SIG-M5 (cell line): Measurements from ENCODE around the gene RAB4B.
"Not testable (repeated sequence)": the region's sequence is repeated elsewhere in the genome, so short reads cannot be mapped to it uniquely, and the experiment has no call there.

ENCODE experiments used
- DNase-seq: peaks from one replicate; lab custom pipeline; 2025; lab: John Stamatoyannopoulos, UW

RAB4B gene

GRCh38 chr19:40777937-40778705 lies at the start of gene RAB4B:
RAB4B (plus strand) TSS chr19:40778247; CDS start chr19:40778376, 129 bp downstream.
- peak; percentile 93 for DNase-seq

GRCh38 chr19:40730065-40730464 lies 48.0 kb upstream of the RAB4B start:
- DNase-seq = not testable (repeated sequence)

- not testable (repeated sequence) for DNase-seq
Observed at GRCh38 chr19:40732304-40732703, 45.7 kb upstream of the RAB4B start.

GRCh38 chr19:40733149-40733548 lies 44.9 kb upstream of the RAB4B start:
- no peak for DNase-seq

GRCh38 chr19:40735013-40735771 lies 42.9 kb upstream of the RAB4B start:
- DNase-seq = no peak

GRCh38 chr19:40736661-40737060 lies 41.4 kb upstream of the RAB4B start:
- no peak for DNase-seq

GRCh38 chr19:40737102-40737644 lies 40.9 kb upstream of the RAB4B start:
- DNase-seq = no peak

- no peak for DNase-seq
Observed at GRCh38 chr19:40739030-40739839, 38.8 kb upstream of the RAB4B start.

- no peak for DNase-seq
Observed at GRCh38 chr19:40739871-40740703, 38.0 kb upstream of the RAB4B start.

- no peak for DNase-seq
Observed at GRCh38 chr19:40740747-40741146, 37.3 kb upstream of the RAB4B start.

- DNase-seq = no peak
Observed at GRCh38 chr19:40741527-40742390, 36.3 kb upstream of the RAB4B start.

- no peak for DNase-seq
Observed at GRCh38 chr19:40742477-40742876, 35.6 kb upstream of the RAB4B start.

- DNase-seq = no peak
Observed at GRCh38 chr19:40742886-40743285, 35.2 kb upstream of the RAB4B start.

- DNase-seq = no peak
Observed at GRCh38 chr19:40743926-40744325, 34.1 kb upstream of the RAB4B start.

- DNase-seq = no peak
Observed at GRCh38 chr19:40744554-40745401, 33.3 kb upstream of the RAB4B start.

GRCh38 chr19:40745402-40745780 lies 32.7 kb upstream of the RAB4B start:
- DNase-seq = no peak

- no peak for DNase-seq
Observed at GRCh38 chr19:40747536-40747935, 30.5 kb upstream of the RAB4B start.

GRCh38 chr19:40750058-40750873 lies 27.8 kb upstream of the RAB4B start, which contains the start of gene ACTMAP:
ACTMAP (minus strand) TSS chr19:40750477; CDS start chr19:40749803, 674 bp downstream.
- DNase-seq = peak; percentile 92
